Nephron (organoid): ENCODE results near the gene FOXK1.
"Not testable (repeated sequence)": the region's sequence is repeated elsewhere in the genome, so short reads cannot be mapped to it uniquely, and the experiment has no call there.

ENCODE experiments used
- H3K27ac Mint-ChIP-seq, 3 experiments: 2 replicates each; pipeline ENCODE4 v1.8.0; 2020; ENCODE audit warnings: mixed read lengths in 3 of 3, mild to moderate bottlenecking in 2 of 3, moderate library complexity in 1 of 3
- H3K27me3 Mint-ChIP-seq: 2 replicates; pipeline ENCODE4 v1.8.0; 2021; ENCODE audit warnings: low read depth, mild to moderate bottlenecking, moderate library complexity, mixed read lengths
- H3K36me3 Mint-ChIP-seq: 2 replicates; pipeline ENCODE4 v1.8.0; 2020; ENCODE audit warnings: low read depth, mixed read lengths
- H3K4me1 Mint-ChIP-seq: 2 replicates; pipeline ENCODE4 v1.8.0; 2020; ENCODE audit warnings: mixed read lengths
- H3K4me3 Mint-ChIP-seq, 3 experiments: 2 replicates each; pipeline ENCODE4 v1.8.0; 2020; ENCODE audit warnings: mild to moderate bottlenecking in 3 of 3, mixed read lengths in 3 of 3, moderate library complexity in 2 of 3
- H3K9me3 Mint-ChIP-seq: 2 replicates; pipeline ENCODE4 v1.8.0; 2020; ENCODE audit warnings: mixed read lengths
- TF ChIP-seq, protein P1 (sequence below), 3 experiments: fragments of 200-600 bp; sonication (generic); IDR thresholded peaks; one replicate each; pipeline ENCODE4 v1.5.0; 2021; ENCODE audit warnings: antibody characterized with exemption in 3 of 3; ENCODE audit not compliant: unreplicated experiment in 3 of 3

FOXK1 gene

DNA sequence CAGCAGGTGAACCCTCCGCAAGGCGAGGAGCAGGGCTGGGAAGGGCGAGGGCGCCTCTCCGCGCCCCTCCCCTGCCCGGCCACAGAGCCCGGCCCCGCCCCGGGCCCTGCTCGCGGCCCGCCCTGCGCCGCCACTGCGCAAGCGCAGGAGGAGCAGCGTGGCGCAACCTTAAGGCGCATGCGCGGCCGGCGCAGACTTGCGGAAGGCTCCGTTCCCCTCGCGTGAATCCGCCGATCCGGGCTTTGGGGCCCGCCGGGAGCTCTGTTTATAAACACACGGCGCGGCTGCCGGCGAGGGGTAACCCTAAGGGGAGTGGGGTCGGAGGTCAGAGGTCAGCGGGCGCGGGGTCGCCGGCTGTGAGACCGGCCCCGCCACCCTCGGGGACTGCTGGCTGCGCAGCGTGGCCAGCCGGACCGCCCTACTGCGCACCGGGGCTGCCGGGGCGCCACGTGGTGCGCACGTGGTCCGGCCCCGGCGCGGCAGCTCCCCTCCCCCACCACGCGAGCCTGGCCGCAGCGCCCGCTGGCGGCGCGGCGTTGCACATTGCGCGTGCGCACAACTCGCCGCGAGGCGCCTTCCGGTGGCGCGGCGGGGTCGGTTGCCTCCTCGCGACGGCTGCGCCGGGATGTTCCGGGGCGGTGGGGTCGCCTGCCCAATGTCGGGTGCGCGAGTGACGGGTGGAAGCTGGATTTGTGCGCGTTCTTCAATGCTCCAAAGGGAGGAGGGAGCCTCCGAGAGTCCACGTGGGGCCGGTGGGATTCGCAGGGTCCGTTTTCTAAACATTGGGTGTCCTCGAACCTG is 40.2 kb upstream of the FOXK1 start:
- Mint-ChIP-seq H3K36me3 (no peaks in the 10 kb centered on the region), H3K4me1 (peaks cover 7% of the 10 kb centered on the region), H3K27me3 (no peaks in the 10 kb centered on the region), H3K9me3 (no peaks in the 10 kb centered on the region), H3K27ac (peak overlapping the region; percentile 93 to 95 (median 94)), H3K4me3 (peak overlapping the region; percentile 88 to 90 (median 89))
- TF ChIP-seq, protein P1, sequence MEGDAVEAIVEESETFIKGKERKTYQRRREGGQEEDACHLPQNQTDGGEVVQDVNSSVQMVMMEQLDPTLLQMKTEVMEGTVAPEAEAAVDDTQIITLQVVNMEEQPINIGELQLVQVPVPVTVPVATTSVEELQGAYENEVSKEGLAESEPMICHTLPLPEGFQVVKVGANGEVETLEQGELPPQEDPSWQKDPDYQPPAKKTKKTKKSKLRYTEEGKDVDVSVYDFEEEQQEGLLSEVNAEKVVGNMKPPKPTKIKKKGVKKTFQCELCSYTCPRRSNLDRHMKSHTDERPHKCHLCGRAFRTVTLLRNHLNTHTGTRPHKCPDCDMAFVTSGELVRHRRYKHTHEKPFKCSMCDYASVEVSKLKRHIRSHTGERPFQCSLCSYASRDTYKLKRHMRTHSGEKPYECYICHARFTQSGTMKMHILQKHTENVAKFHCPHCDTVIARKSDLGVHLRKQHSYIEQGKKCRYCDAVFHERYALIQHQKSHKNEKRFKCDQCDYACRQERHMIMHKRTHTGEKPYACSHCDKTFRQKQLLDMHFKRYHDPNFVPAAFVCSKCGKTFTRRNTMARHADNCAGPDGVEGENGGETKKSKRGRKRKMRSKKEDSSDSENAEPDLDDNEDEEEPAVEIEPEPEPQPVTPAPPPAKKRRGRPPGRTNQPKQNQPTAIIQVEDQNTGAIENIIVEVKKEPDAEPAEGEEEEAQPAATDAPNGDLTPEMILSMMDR (IDR thresholded peaks at IDR 0.05; ENCODE audit: unreplicated experiment in 3 of 3): peak; percentile 39 to 47 (median 45)

DNA sequence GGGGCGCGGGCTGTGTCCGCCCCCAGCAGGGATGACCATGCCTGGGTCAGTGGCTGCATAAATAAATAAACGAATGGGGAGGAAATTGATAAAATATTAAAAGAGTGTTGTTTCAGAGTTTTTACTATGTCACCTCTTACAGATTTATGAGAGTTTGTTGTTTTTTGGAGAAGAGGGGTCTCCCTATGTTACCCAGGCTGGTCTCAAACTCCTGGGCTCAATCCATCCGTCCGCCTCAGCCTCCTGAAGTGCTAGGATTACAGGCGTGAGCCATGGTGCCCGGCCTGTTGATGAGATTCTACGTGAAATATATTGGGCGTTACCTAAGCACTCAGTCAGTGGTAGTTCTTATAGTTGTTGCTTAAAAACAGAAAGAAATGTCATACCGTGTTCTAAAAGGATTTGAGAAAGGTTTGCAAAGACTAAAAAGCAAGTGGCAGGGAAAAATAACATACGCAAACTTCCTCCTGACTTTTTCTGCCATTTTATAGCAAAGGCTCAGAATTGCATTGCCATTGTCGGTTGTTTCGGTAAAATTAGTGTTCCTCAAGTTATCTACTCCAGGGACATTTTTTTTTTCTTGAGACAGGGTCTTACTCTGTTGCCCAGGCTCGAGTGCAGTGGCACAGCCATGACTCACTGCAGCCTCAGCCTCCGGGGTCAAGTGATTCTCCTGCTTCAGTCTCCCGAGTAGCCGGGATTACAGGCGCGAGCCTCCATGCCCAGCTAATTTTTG is 39.5 kb upstream of the FOXK1 start:
- Mint-ChIP-seq H3K4me3 (peak overlapping the region; percentile 88 to 90 (median 89)), H3K9me3 (no peaks in the 10 kb centered on the region), H3K36me3 (no peaks in the 10 kb centered on the region), H3K27ac (peak overlapping the region; percentile 93 to 95 (median 94)), H3K27me3 (no peaks in the 10 kb centered on the region), H3K4me1 (peaks cover 7% of the 10 kb centered on the region)
- TF ChIP-seq, protein P1 (IDR thresholded peaks at IDR 0.05; ENCODE audit: unreplicated experiment in 3 of 3): no peak

- H3K27me3 Mint-ChIP-seq, H3K4me1 Mint-ChIP-seq, H3K9me3 Mint-ChIP-seq, H3K27ac Mint-ChIP-seq, H3K36me3 Mint-ChIP-seq: not testable (repeated sequence)
- peak overlapping the region in 2 of 3 experiments; percentile 88 to 90 for H3K4me3 Mint-ChIP-seq
These were observed 39.0 kb upstream of the FOXK1 start for GRCh38 chr7:4643204-4643471.

GRCh38 chr7:4645246-4645645 is 36.8 kb upstream of the FOXK1 start:
- TF ChIP-seq, protein P1 (IDR thresholded peaks at IDR 0.05; ENCODE audit: unreplicated experiment in 3 of 3): no peak
- peaks cover 1% of the 10 kb centered on the region for H3K9me3 Mint-ChIP-seq
- H3K27ac Mint-ChIP-seq: peak overlapping the region in 1 of 3 experiments; percentile 31
- no peaks in the 10 kb centered on the region for H3K27me3 Mint-ChIP-seq
- peaks cover 9% of the 10 kb centered on the region for H3K4me1 Mint-ChIP-seq
- H3K36me3 Mint-ChIP-seq: no peaks in the 10 kb centered on the region
- H3K4me3 Mint-ChIP-seq: no peak overlapping the region

DNA sequence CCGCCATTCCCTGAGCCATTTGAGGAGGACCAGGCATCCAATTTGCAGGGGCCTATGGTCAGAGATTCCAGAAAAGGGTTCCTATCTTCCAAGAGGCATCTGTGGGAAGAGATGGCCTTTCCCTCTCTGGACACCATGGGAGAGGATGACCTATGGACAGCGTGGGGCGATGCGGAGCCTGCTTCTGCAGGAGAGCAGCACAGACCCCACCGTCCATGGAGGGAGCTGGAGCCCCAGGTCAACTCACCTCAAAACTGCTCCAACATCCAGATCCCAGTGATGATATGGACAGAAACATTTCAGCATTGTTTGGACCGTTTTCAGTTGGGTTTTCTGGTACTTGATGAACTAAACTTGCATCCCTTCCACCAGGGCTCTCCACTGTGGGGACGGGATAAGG is 34.0 kb upstream of the FOXK1 start:
- peaks cover 4% of the 10 kb centered on the region for H3K36me3 Mint-ChIP-seq
- H3K9me3 Mint-ChIP-seq: peaks cover 4% of the 10 kb centered on the region
- peak overlapping the region in 1 of 3 experiments; percentile 26 for H3K27ac Mint-ChIP-seq
- H3K27me3 Mint-ChIP-seq: no peaks in the 10 kb centered on the region
- H3K4me1 Mint-ChIP-seq: peaks cover 21% of the 10 kb centered on the region
- TF ChIP-seq, protein P1 (IDR thresholded peaks at IDR 0.05; ENCODE audit: unreplicated experiment in 3 of 3): no peak
- no peak overlapping the region for H3K4me3 Mint-ChIP-seq

DNA sequence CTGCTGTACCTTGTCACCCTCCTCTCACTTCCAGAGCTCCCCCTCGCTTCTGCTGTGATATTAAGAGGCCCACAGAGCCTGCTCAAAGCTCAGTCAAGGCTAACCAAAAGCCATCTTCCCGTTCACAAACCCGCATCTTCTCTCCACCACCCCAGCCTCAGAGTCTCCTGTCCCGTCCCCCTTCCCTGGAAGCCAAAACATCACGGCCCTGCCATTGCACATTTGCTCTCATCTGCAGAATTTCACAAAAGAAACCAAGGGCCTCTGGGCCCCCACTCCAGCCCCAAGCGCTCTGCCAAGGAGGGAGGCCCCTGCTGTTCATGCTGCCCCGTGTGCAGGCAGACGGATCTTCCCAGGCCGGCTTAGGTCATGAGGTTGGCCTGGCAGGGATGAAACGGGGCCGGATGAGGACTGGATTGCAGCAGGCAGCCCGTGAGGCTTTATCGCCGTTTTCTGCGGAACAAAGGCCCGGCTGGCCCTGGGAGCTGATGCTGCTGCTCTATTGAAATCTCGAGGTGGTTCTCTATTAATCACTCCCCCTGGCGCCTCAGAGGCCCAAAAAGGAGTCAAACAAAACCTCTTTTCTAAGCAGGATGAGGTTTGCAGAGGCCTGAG is 31.6 kb upstream of the FOXK1 start:
- peak overlapping the region; percentile 16 to 45 (median 44) for H3K4me3 Mint-ChIP-seq
- H3K36me3 Mint-ChIP-seq: peaks cover 4% of the 10 kb centered on the region
- peaks cover 4% of the 10 kb centered on the region for H3K9me3 Mint-ChIP-seq
- TF ChIP-seq, protein P1 (IDR thresholded peaks at IDR 0.05; ENCODE audit: unreplicated experiment in 3 of 3): no peak
- peak overlapping the region; percentile 99 to 100 (median 100) for H3K27ac Mint-ChIP-seq
- H3K4me1 Mint-ChIP-seq: peaks cover 21% of the 10 kb centered on the region
- no peaks in the 10 kb centered on the region for H3K27me3 Mint-ChIP-seq
